Caco-2 (cell line): ENCODE data around the gene UBALD1. TPM values are rescaled to one million over a fixed set of nuclear protein-coding genes. Genes with fewer than 3 reads are reported as not detected.

Experiments used
- BruUV-seq: library from RNA; stranded (reverse); fragments of 400-500 nt; replicated peaks from 2 replicates; lab custom pipeline; 2021; lab: Mats Ljungman, UMichigan
- CTCF ChIA-PET: fragments of 300-600 bp; sonication (Branson Sonifier 250); formaldehyde crosslinking; loops from one replicate; lab custom pipeline; 2022; ENCODE audit warnings: antibody characterized with exemption; lab: Charles Lee
- POLR2A ChIA-PET: fragments of 300-600 bp; sonication (Branson Sonifier 250); formaldehyde crosslinking; loops from one replicate; lab custom pipeline; 2022; ENCODE audit warnings: antibody characterized with exemption; lab: Charles Lee
- DNase-seq, 2 experiments: peaks; one replicate each; pipeline versions ENCODE4 v3.0.0 to v3.0.0-alpha.2; 2020 to 2022
- H3K27me3 ChIP-seq: replicated peaks from 2 replicates; pipeline ENCODE4 v1.6.0; 2011; ENCODE audit warnings: low read length; ENCODE audit not compliant: control insufficient read depth, insufficient read depth
- H3K36me3 ChIP-seq: 2 replicates; pipeline ENCODE4 v1.5.1; 2011; ENCODE audit warnings: low read length; ENCODE audit not compliant: control insufficient read depth, insufficient read depth
- H3K4me1 ChIP-seq: fragments of 250-450 bp; sonication (Bioruptor Pico); 2 replicates; pipeline ENCODE4 v1.5.1; 2020; ENCODE audit warnings: mild to moderate bottlenecking
- H3K4me3 ChIP-seq: 2 replicates; pipeline ENCODE4 v1.5.1; 2011; ENCODE audit warnings: low read depth, mild to moderate bottlenecking, control low read depth, low read length
- H3K9me3 ChIP-seq: fragments of 250-450 bp; sonication (Bioruptor Pico); 2 replicates; pipeline ENCODE4 v1.5.1; 2020; ENCODE audit warnings: mild to moderate bottlenecking, moderate library complexity
- H3K27ac Mint-ChIP-seq: one replicate; pipeline ENCODE4 v1.8.0; 2022; ENCODE audit warnings: mixed read lengths; ENCODE audit not compliant: unreplicated experiment
- H3K27me3 Mint-ChIP-seq: one replicate; pipeline ENCODE4 v1.8.0; 2022; ENCODE audit warnings: mixed read lengths; ENCODE audit not compliant: insufficient read depth, unreplicated experiment
- H3K36me3 Mint-ChIP-seq: one replicate; pipeline ENCODE4 v1.8.0; 2022; ENCODE audit warnings: mild to moderate bottlenecking, mixed read lengths; ENCODE audit not compliant: insufficient read depth, unreplicated experiment
- H3K4me1 Mint-ChIP-seq: one replicate; pipeline ENCODE4 v1.8.0; 2022; ENCODE audit warnings: low read depth, mixed read lengths; ENCODE audit not compliant: unreplicated experiment
- H3K4me3 Mint-ChIP-seq: one replicate; pipeline ENCODE4 v1.8.0; 2022; ENCODE audit warnings: mild to moderate bottlenecking, moderate library complexity, mixed read lengths; ENCODE audit not compliant: unreplicated experiment
- H3K9me3 Mint-ChIP-seq: one replicate; pipeline ENCODE4 v1.8.0; 2022; ENCODE audit warnings: mixed read lengths; ENCODE audit not compliant: unreplicated experiment
- intact Hi-C: fragments of 100-400 bp; cut with micrococcal nuclease; formaldehyde crosslinking; loops from one replicate; pipeline ENCODE4 v1.10.0; 2022; ENCODE audit not compliant: unreplicated experiment
- total RNA-seq: library from RNA; stranded (reverse); gene quantifications from 2 replicates; pipeline ENCODE4 v1.2.3, GENCODE V29; 2022
- TF ChIP-seq, protein P1 (sequence below), 2 experiments: fragments of 200-600 bp in 1 of 2; IDR thresholded peaks; 1 replicate in 1 of 2; 2 replicates in 1 of 2; pipeline versions ENCODE4 v1.5.1 to v1.8.0; 2011 to 2022; ENCODE audit warnings: antibody characterized with exemption in 1 of 2, control low read depth in 1 of 2, inconsistent platforms in 1 of 2, low read depth in 1 of 2, low read length in 1 of 2, mild to moderate bottlenecking in 1 of 2, moderate library complexity in 1 of 2; ENCODE audit not compliant: insufficient read depth in 1 of 2, severe bottlenecking in 1 of 2, unreplicated experiment in 1 of 2

The UBALD1 gene
- total RNA-seq, 1 experiment from 2014 or later = 32.4 TPM

DNA sequence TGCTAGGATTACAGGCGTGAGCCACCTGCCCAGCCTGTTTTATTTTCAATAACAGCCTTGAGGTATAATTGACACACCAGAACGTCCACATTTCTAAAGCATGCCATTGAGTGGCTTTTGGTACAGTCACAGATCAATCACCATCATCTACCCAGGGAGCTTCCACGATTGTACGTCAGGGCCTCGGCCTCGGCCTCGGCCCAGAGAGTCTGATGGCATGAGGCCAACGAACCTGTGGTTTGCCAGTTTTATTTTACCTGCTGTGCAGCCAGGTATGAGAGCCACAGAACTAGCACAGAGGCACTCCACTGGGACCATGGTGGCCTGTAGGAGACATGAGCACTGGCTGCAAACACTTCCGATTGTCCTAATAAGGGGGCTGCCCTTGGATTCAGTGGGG, 8.3 kb downstream of the UBALD1 start:
- H3K9me3 ChIP-seq = no peaks in the 10 kb centered on the region
- TF ChIP-seq, protein P1, sequence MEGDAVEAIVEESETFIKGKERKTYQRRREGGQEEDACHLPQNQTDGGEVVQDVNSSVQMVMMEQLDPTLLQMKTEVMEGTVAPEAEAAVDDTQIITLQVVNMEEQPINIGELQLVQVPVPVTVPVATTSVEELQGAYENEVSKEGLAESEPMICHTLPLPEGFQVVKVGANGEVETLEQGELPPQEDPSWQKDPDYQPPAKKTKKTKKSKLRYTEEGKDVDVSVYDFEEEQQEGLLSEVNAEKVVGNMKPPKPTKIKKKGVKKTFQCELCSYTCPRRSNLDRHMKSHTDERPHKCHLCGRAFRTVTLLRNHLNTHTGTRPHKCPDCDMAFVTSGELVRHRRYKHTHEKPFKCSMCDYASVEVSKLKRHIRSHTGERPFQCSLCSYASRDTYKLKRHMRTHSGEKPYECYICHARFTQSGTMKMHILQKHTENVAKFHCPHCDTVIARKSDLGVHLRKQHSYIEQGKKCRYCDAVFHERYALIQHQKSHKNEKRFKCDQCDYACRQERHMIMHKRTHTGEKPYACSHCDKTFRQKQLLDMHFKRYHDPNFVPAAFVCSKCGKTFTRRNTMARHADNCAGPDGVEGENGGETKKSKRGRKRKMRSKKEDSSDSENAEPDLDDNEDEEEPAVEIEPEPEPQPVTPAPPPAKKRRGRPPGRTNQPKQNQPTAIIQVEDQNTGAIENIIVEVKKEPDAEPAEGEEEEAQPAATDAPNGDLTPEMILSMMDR (IDR thresholded peaks at IDR 0.05; ENCODE audit: insufficient read depth in 1 of 2, low read depth in 1 of 2, low read length in 1 of 2, severe bottlenecking in 1 of 2, unreplicated experiment in 1 of 2) = no peak
- no peak for DNase-seq
- H3K4me3 Mint-ChIP-seq = no peak overlapping the region
- no peaks in the 10 kb centered on the region for H3K27me3 ChIP-seq
- BruUV-seq = no TSS peak
- H3K9me3 Mint-ChIP-seq = no peaks in the 10 kb centered on the region
- H3K27me3 Mint-ChIP-seq = no peaks in the 10 kb centered on the region
- no peaks in the 10 kb centered on the region for H3K4me1 ChIP-seq
- H3K4me3 ChIP-seq = no peak overlapping the region
- no peak overlapping the region for H3K27ac Mint-ChIP-seq
- intact Hi-C loops = no loop called here
- H3K36me3 ChIP-seq = no peaks in the 10 kb centered on the region
- ChIA-PET POLR2A (no interaction called here), CTCF (no interaction called here)
- H3K4me1 Mint-ChIP-seq = no peaks in the 10 kb centered on the region
- H3K36me3 Mint-ChIP-seq = peaks cover 14% of the 10 kb centered on the region

DNA sequence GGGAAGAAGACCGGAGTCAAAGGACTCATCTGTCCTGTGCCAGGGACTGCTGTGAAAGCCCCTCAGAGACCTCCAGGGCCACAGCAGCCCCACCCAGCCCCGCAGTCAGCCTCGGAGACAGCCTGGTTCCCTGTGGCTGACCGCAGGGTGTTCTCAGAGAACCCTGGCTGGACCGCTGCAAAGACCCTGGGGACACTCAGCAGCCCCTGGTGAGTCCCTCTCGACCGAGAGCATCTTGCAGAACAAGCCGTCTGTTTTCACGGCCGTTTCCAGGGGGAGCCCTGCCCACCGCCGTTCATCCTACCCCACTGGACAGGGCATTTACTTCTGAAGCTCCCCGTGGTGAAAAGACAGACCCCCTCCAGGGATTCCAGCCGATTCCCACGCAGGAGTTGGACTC, 10.3 kb downstream of the UBALD1 start:
- Histone ChIP-seq H3K9me3 (no peaks in the 10 kb centered on the region), H3K27me3 (no peaks in the 10 kb centered on the region), H3K4me1 (no peaks in the 10 kb centered on the region), H3K36me3 (no peaks in the 10 kb centered on the region), H3K4me3 (no peak overlapping the region)
- peaks cover 14% of the 10 kb centered on the region for H3K36me3 Mint-ChIP-seq
- CTCF ChIA-PET = no interaction called here
- intact Hi-C loops = no loop called here
- no peak overlapping the region for H3K27ac Mint-ChIP-seq
- TF ChIP-seq, protein P1 (IDR thresholded peaks at IDR 0.05; ENCODE audit: insufficient read depth in 1 of 2, low read depth in 1 of 2, low read length in 1 of 2, severe bottlenecking in 1 of 2, unreplicated experiment in 1 of 2) = no peak
- no peak overlapping the region for H3K4me3 Mint-ChIP-seq
- H3K9me3 Mint-ChIP-seq = no peaks in the 10 kb centered on the region
- no peaks in the 10 kb centered on the region for H3K4me1 Mint-ChIP-seq
- BruUV-seq = no TSS peak
- POLR2A ChIA-PET = no interaction called here
- DNase-seq = no peak
- H3K27me3 Mint-ChIP-seq = no peaks in the 10 kb centered on the region

DNA sequence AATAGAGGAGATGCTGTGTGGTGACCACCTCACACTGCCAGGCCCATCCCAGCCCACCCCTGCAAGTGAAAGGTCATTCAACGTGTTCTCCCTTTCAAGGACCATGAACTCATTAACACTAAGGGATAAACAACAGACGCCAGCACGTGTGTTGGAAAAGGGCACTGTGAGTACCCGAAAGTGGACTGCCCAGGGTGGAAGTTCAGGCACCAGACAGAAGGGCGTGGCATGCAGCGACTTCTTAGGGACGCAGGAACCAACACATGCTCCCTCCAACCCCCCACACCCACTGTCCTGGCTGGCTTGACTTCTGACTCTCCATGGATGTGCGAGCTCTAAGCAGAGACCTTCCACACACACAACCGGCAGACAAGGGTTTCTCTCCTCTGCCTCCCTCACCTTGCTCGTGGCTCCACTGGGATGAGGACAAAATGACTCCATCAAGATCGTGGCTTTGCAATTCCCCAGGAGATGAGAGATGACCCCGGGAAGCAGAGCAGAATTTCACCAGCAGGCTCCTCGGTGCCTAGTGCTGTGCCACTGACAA, 11.0 kb downstream of the UBALD1 start:
- no peaks in the 10 kb centered on the region for H3K4me1 Mint-ChIP-seq
- no peaks in the 10 kb centered on the region for H3K9me3 ChIP-seq
- CTCF ChIA-PET = no interaction called here
- BruUV-seq = no TSS peak
- H3K4me1 ChIP-seq = no peaks in the 10 kb centered on the region
- no peaks in the 10 kb centered on the region for H3K36me3 ChIP-seq
- H3K27ac Mint-ChIP-seq = no peak overlapping the region
- H3K36me3 Mint-ChIP-seq = peaks cover 14% of the 10 kb centered on the region
- intact Hi-C loops = no loop called here
- no peak for DNase-seq
- POLR2A ChIA-PET = no interaction called here
- TF ChIP-seq, protein P1 (IDR thresholded peaks at IDR 0.05; ENCODE audit: insufficient read depth in 1 of 2, low read depth in 1 of 2, low read length in 1 of 2, severe bottlenecking in 1 of 2, unreplicated experiment in 1 of 2) = no peak
- H3K4me3 Mint-ChIP-seq = no peak overlapping the region
- H3K27me3 ChIP-seq = no peaks in the 10 kb centered on the region
- H3K9me3 Mint-ChIP-seq = no peaks in the 10 kb centered on the region
- H3K4me3 ChIP-seq = no peak overlapping the region
- H3K27me3 Mint-ChIP-seq = no peaks in the 10 kb centered on the region
